Stimulated activated CD4-positive, alpha-beta T cell treated with anti-CD3 and anti-CD28 coated beads, Interleukin-2, amount 100 ng/mL, for 48 hours (primary cell): Measurements from ENCODE around the gene CCNDBP1.
"Not testable (repeated sequence)": the region's sequence is repeated elsewhere in the genome, so short reads cannot be mapped to it uniquely, and the experiment has no call there.

Experiments
- DNase-seq, 2 donors: peaks; one replicate each; pipeline ENCODE4 v3.0.0-alpha.2; 2020

CCNDBP1 gene

GRCh38 chr15:43194795-43195194 lies 9.6 kb downstream of the CCNDBP1 start:
- DNase-seq = no peak

- no peak for DNase-seq
These were observed 11.8 kb downstream of the CCNDBP1 start for GRCh38 chr15:43196760-43197548.

DNA sequence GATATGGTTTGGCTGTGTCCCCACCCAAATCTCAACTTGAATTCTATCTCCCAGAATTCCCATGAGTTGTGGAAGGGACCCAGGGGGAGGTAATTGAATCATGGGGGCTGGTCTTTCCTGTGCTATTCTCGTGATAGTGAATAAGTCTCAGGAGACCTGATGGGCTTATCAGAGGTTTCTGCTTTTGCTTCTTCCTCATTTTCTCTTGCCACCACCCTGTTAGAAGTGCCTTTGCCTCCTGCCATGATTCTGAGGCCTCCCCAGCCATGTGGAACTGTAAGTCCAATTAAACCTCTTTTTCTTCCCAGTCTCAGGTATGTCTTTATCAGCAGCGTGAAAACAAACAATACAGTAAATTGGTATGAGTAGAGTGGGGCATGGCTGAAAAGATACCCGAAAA lies 12.6 kb downstream of the CCNDBP1 start:
- DNase-seq = not testable (repeated sequence)

GRCh38 chr15:43198556-43198955 lies 13.4 kb downstream of the CCNDBP1 start:
- not testable (repeated sequence) for DNase-seq

- DNase-seq = no peak
These were observed 13.8 kb downstream of the CCNDBP1 start for GRCh38 chr15:43198992-43199391.

DNA sequence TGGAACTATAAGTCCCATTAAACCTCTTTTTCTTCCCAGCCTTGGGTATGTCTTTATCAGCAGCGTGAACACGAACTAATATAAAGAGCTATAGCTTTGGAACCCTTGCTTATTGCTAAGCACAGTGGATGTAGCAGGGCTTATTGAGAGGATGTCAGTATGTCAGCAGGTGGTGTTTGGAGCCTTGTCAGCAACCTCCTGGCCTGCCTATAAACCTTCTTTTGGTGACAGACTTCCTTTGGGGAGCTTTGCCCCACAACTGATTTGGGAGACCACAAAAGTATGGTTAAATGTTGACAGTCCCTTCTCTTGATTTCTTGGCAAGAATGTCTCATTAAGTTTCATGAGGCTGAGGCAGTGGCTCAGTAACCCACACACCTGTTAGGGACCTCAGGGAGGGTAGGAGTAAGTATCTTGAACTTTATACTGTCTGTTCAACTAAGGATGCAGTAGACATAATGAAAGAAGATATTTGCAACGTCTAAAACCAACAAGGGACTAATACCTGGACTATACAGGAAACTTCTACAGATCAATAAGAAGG lies 14.8 kb downstream of the CCNDBP1 start:
- no peak for DNase-seq

- DNase-seq = peak; percentile 36 to 39
These were observed 19.1 kb downstream of the CCNDBP1 start for GRCh38 chr15:43204016-43204901.

DNA sequence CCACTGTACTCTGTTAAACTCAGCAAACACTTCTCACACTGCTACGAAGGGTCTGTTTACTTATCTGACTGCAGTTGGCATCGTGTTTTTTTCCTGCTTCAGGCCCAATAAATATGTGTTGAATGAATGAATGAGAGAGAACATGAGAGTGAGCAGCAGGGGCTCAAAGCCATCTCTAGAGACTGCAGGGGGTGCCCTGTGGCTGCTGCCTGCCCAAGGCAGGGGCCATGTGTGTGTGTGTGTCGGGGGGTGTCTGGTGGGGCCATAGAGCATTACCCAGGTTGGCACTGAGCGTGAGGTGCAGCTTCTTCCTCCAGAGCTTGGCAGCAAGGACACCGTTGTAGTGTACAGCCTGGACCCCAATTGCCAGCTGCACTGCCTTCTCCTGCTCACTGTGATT lies 20.9 kb downstream of the CCNDBP1 start:
- no peak for DNase-seq

DNA sequence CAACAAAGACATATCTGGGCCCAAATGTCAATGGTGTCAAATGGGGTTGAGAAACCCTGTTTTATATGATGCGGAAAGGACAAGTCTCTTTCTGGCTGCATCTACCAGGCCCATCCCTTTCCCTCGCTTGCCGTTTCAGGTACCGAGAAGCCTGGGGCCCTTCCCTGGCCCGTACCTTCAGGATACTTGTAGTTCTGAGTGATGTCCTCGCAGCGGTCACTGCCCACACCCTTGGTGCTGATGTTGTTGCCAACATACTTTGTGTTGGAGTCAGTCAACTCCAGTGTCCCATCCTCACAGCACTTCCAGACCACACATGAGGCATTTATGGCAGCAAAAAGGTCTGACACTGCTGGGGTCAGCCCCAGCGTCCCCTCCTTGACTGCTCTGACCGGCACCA lies 21.8 kb downstream of the CCNDBP1 start:
- no peak for DNase-seq

DNA sequence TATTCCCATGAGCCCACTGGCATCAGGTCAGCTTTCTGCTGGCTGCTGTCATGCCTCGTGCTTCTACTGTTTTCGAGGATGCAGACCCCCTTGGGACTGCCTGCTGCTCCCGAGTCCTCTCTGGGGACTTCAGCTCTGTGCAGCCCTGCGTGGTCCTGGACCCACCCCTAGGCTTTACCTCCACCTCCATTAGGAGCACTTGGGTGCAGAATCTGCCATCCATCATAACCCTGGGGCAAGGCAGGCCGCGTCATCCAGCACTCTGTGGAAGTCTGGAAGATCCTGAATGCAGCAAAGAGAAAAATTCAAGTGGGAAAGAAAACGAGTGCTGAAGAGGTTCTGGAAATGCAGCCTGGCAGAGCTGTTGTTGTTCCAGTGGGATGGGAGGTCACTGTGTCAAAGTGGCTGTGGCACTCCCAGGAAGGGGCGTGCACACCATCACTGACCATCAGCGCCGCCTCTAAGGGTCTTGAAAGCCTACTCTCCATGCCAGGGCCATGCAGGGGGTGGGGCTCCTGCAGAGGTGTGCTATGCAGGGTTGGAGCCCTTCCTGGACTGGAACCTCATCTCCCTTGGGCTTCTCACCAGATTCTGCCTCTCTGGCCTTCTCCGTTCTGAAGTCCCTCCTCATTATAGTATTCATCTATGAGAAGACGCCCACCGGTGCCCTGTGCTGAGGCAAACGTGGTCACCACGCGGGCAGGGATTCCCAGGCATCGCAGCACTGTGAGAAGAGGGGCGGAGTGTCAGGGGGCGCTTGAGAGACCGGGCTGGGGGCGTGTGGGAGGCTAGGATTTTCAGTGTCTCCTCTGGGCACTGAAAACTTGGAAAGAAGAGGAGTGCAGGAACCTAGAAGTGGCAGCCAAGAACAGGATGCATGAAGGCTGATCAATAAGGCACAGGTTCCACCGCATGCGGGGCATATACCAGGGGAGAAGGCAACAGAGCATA lies 23.1 kb downstream of the CCNDBP1 start:
- no peak for DNase-seq

- DNase-seq = no peak
These were observed 24.0 kb downstream of the CCNDBP1 start for GRCh38 chr15:43209059-43209824.

DNA sequence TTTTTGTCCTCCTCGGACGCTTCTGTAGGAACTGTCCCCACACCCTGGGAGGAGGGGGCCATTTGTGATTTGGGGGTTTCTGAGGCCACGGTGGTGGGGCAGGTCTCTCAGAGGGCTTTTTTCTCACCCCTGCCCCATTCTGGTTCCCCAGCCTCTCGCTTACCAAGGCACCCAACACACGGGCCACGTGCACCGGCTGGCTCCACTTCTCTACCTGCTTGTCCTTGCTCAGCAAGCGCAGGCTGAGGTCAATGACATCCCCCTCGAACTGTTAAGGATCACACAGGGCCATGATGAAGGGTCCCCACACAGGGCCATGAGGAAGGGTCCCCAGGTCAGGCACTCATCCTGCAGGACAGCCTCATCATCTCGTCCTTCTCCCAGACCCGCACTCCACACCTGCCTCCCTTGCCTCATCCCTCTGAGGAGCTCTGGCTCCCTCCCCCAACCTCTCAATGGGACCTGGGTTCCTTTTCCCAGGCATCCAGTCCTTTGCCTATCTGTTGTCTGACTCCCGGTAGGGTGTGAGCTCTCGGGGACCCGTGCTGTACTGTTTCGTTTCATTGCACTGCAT lies 25.1 kb downstream of the CCNDBP1 start:
- DNase-seq = no peak

DNA sequence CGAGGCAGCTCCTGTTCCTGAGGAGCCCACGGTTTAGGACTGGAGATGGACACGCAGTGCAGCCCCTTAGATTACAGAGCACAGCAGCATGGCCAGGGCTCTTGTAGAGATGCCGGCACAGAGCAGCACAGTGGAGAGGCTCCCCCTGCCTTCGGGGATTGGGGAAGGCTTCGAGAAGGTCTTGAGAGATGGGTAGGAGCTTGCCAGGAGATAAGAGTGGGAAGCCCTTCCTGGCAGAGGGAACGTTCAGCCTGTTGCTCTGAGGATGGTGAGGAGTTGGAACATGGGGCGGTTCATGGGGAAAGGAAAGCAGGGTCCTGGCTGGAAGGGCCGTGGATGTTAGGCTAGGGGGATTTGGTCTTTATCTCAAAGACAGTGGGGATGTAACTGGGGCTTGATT lies 25.6 kb downstream of the CCNDBP1 start:
- DNase-seq = no peak

- no peak for DNase-seq
These were observed 26.1 kb downstream of the CCNDBP1 start for GRCh38 chr15:43211224-43211735.

- no peak for DNase-seq
These were observed 27.1 kb downstream of the CCNDBP1 start for GRCh38 chr15:43212299-43212698.

DNA sequence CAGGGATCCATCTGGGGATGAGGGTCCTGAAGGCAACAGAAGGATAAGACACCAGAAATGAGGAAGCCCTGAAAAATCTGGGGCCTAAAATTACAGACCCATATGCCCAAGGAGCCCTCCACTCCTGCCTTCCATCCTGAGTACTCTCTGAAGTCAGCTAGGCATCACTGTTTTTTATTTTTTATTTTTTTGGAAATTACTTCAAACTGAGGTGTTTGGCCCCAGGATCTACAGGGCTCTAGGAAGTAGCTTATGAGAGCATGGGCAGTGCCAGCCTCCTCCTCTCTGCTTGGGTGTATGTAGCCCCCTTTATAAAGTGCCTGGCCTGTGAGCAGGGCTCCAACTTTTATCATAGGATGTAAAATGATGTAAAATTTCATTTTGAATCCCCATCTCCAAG lies 27.7 kb downstream of the CCNDBP1 start:
- DNase-seq = no peak

GRCh38 chr15:43213466-43213865 lies 28.3 kb downstream of the CCNDBP1 start:
- DNase-seq = no peak

- DNase-seq = no peak
These were observed 29.0 kb downstream of the CCNDBP1 start for GRCh38 chr15:43214169-43214568.

- DNase-seq = no peak
These were observed 29.5 kb downstream of the CCNDBP1 start for GRCh38 chr15:43214592-43215295.

- DNase-seq = no peak
These were observed 30.8 kb downstream of the CCNDBP1 start for GRCh38 chr15:43215961-43216360.
